DOHH2 (cell line): Measurements from ENCODE around the gene MRPS16.

Experiments used
- H3F3A ChIP-seq: fragments of 200-600 bp; sonication (generic), shearing (Covaris generic); 2 replicates; pipeline ENCODE4 v1.6.0; 2016; ENCODE audit warnings: antibody characterized with exemption, mild to moderate bottlenecking; ENCODE audit not compliant: control insufficient read depth, insufficient read depth
- H3K27ac ChIP-seq: fragments of 200-600 bp; sonication (generic); 2 replicates; pipeline ENCODE4 v1.5.1; 2014; ENCODE audit warnings: low read depth, mild to moderate bottlenecking, low read length, moderate library complexity
- H3K27me3 ChIP-seq: fragments of 200-600 bp; sonication (generic); 2 replicates; pipeline ENCODE4 v1.6.1; 2014; ENCODE audit warnings: mild to moderate bottlenecking, low read length, mixed read lengths; ENCODE audit not compliant: control insufficient read depth
- H3K36me3 ChIP-seq: fragments of 200-600 bp; sonication (generic); 2 replicates; pipeline ENCODE4 v1.6.1; 2014; ENCODE audit warnings: mild to moderate bottlenecking, low read length, moderate library complexity, mixed read lengths; ENCODE audit not compliant: control insufficient read depth
- H3K4me1 ChIP-seq: fragments of 200-600 bp; sonication (generic); 2 replicates; pipeline ENCODE4 v1.6.1; 2014; ENCODE audit warnings: mild to moderate bottlenecking, low read length, mixed read lengths; ENCODE audit not compliant: control insufficient read depth
- H3K4me2 ChIP-seq: fragments of 200-600 bp; sonication (generic); 2 replicates; pipeline ENCODE4 v1.6.0; 2014; ENCODE audit warnings: mild to moderate bottlenecking, low read length, moderate library complexity
- H3K4me3 ChIP-seq: fragments of 200-600 bp; sonication (generic); 2 replicates; pipeline ENCODE4 v1.5.1; 2014; ENCODE audit warnings: mild to moderate bottlenecking, low read length, mixed read lengths
- H3K79me2 ChIP-seq: fragments of 200-600 bp; sonication (generic); 2 replicates; pipeline ENCODE4 v1.6.1; 2014; ENCODE audit warnings: mild to moderate bottlenecking, low read length, mixed read lengths; ENCODE audit not compliant: control insufficient read depth
- H3K9me2 ChIP-seq: fragments of 200-600 bp; sonication (generic); replicated peaks from 2 replicates; pipeline ENCODE4 v1.6.1; 2014; ENCODE audit warnings: mild to moderate bottlenecking, low read length, mixed read lengths; ENCODE audit not compliant: control insufficient read depth
- H3K9me3 ChIP-seq: fragments of 200-600 bp; sonication (generic); 2 replicates; pipeline ENCODE4 v1.6.1; 2014; ENCODE audit warnings: antibody characterized with exemption, low read length, mixed read lengths; ENCODE audit not compliant: control insufficient read depth, insufficient read depth
- H4K20me1 ChIP-seq: fragments of 200-600 bp; sonication (generic); 2 replicates; pipeline ENCODE4 v1.6.0; 2014; ENCODE audit warnings: low read depth, mild to moderate bottlenecking, antibody characterized with exemption, low read length, moderate library complexity; ENCODE audit not compliant: control insufficient read depth, insufficient read depth
- EZH2phosphoT487 ChIP-seq: fragments of 200-600 bp; sonication (generic); IDR thresholded peaks from 2 replicates; pipeline ENCODE4 v1.6.1; 2017; ENCODE audit warnings: borderline replicate concordance, mild to moderate bottlenecking, antibody characterized with exemption, low read length, moderate library complexity, mixed read lengths
- TF ChIP-seq, protein P1 (sequence below): fragments of 200-600 bp; sonication (generic); IDR thresholded peaks from one replicate; pipeline ENCODE4 v1.5.1; 2014; ENCODE audit warnings: antibody characterized with exemption, mild to moderate bottlenecking, low read depth, low read length; ENCODE audit not compliant: poor library complexity, severe bottlenecking

MRPS16 gene

GRCh38 chr10:73226663-73227062 lies 25.8 kb downstream of the MRPS16 start:
- no peak overlapping the region for H3K4me3 ChIP-seq
- H3K79me2 ChIP-seq: no peaks in the 10 kb centered on the region
- H3K4me2 ChIP-seq: no peak overlapping the region
- no peaks in the 10 kb centered on the region for H3K36me3 ChIP-seq
- no peaks in the 10 kb centered on the region for H3K4me1 ChIP-seq
- H3F3A ChIP-seq: no peaks in the 10 kb centered on the region
- H3K27ac ChIP-seq: no peak overlapping the region
- H3K9me2 ChIP-seq: no peaks in the 10 kb centered on the region
- no peaks in the 10 kb centered on the region for H3K27me3 ChIP-seq
- TF ChIP-seq, protein P1, sequence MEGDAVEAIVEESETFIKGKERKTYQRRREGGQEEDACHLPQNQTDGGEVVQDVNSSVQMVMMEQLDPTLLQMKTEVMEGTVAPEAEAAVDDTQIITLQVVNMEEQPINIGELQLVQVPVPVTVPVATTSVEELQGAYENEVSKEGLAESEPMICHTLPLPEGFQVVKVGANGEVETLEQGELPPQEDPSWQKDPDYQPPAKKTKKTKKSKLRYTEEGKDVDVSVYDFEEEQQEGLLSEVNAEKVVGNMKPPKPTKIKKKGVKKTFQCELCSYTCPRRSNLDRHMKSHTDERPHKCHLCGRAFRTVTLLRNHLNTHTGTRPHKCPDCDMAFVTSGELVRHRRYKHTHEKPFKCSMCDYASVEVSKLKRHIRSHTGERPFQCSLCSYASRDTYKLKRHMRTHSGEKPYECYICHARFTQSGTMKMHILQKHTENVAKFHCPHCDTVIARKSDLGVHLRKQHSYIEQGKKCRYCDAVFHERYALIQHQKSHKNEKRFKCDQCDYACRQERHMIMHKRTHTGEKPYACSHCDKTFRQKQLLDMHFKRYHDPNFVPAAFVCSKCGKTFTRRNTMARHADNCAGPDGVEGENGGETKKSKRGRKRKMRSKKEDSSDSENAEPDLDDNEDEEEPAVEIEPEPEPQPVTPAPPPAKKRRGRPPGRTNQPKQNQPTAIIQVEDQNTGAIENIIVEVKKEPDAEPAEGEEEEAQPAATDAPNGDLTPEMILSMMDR: no peak
- no peak for TF ChIP-seq EZH2phosphoT487
- H3K9me3 ChIP-seq: no peaks in the 10 kb centered on the region
- no peaks in the 10 kb centered on the region for H4K20me1 ChIP-seq

DNA sequence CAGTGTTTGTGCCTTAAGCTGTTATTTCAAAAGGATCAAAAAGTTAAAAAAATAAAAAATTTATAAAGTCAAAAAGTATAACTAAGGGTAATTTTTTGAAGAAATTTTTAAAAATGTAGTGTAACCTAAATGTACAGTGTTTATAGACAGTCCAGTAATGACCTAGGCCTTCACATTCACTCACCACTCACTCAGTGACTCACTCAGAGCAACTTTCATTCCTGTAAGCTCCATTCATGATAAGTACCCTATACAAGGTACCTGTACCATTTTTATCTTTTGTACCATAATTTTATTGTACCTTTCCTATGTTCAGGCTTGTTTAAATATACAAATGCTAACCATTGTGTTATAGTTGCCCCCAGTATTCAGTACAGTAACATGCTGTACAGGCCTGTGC lies 26.9 kb downstream of the MRPS16 start:
- no peaks in the 10 kb centered on the region for H3K36me3 ChIP-seq
- H3K27me3 ChIP-seq: no peaks in the 10 kb centered on the region
- H4K20me1 ChIP-seq: no peaks in the 10 kb centered on the region
- H3K4me1 ChIP-seq: no peaks in the 10 kb centered on the region
- H3K4me2 ChIP-seq: no peak overlapping the region
- H3K4me3 ChIP-seq: no peak overlapping the region
- H3K79me2 ChIP-seq: no peaks in the 10 kb centered on the region
- TF ChIP-seq, protein P1: no peak
- TF ChIP-seq EZH2phosphoT487: no peak
- H3K27ac ChIP-seq: no peak overlapping the region
- H3F3A ChIP-seq: no peaks in the 10 kb centered on the region
- H3K9me3 ChIP-seq: no peaks in the 10 kb centered on the region
- H3K9me2 ChIP-seq: no peaks in the 10 kb centered on the region

DNA sequence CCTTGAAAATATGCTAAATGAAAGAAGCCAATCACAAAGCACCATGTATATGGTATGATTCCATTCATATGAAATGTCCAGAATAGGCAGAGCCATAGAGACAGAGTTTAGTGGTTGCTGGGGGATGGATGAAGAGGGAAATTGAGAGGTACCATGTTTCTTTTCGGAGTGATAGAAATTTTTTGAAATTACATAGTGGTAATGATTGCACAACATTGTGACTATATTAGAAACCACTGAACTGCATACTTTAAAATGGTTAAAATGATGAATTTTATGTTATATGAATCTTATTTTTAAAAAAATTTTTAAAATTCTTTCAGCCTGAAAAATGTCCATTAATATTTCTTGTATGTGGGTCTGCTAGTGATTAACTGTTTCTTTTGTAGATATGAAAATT lies 31.5 kb downstream of the MRPS16 start:
- H3K4me3 ChIP-seq: no peak overlapping the region
- no peaks in the 10 kb centered on the region for H3K9me2 ChIP-seq
- peaks cover 17% of the 10 kb centered on the region for H3K36me3 ChIP-seq
- TF ChIP-seq, protein P1: no peak
- no peak for TF ChIP-seq EZH2phosphoT487
- no peaks in the 10 kb centered on the region for H3F3A ChIP-seq
- H3K27ac ChIP-seq: no peak overlapping the region
- H3K9me3 ChIP-seq: no peaks in the 10 kb centered on the region
- H3K79me2 ChIP-seq: no peaks in the 10 kb centered on the region
- no peaks in the 10 kb centered on the region for H4K20me1 ChIP-seq
- no peaks in the 10 kb centered on the region for H3K27me3 ChIP-seq
- H3K4me1 ChIP-seq: no peaks in the 10 kb centered on the region
- no peak overlapping the region for H3K4me2 ChIP-seq

GRCh38 chr10:73219384-73219783 lies 33.1 kb downstream of the MRPS16 start:
- no peak overlapping the region for H3K27ac ChIP-seq
- TF ChIP-seq, protein P1: no peak
- TF ChIP-seq EZH2phosphoT487: no peak

More at GRCh38 chr10:73219384-73219783, 33.1 kb downstream of the MRPS16 start:
- Histone ChIP-seq H3K27me3 (no peaks in the 10 kb centered on the region), H3K79me2 (no peaks in the 10 kb centered on the region), H3K4me1 (no peaks in the 10 kb centered on the region), H4K20me1 (no peaks in the 10 kb centered on the region), H3K4me2 (no peak overlapping the region), H3F3A (no peaks in the 10 kb centered on the region), H3K9me3 (no peaks in the 10 kb centered on the region), H3K36me3 (peaks cover 17% of the 10 kb centered on the region), H3K4me3 (no peak overlapping the region), H3K9me2 (no peaks in the 10 kb centered on the region)
